RWPE2 (cell line): ENCODE results near the gene QSOX1.

Experiments used
- ATAC-seq: fragments of 200-7000 bp; cut with Tn5 transposase; 3 replicates; pipeline ENCODE4 v1.9.1; 2021; ENCODE audit warnings: low read depth
- DNase-seq: peaks from one replicate; pipeline ENCODE4 v3.0.0-alpha.2; 2020; ENCODE audit warnings: low spot score
- H3K27ac ChIP-seq: fragments of 450-650 bp; 2 replicates; pipeline ENCODE4 v1.5.1; 2017; ENCODE audit warnings: mild to moderate bottlenecking; ENCODE audit not compliant: poor library complexity, severe bottlenecking
- H3K27me3 ChIP-seq: fragments of 250-450 bp; sonication (Bioruptor Pico); 2 replicates; pipeline ENCODE4 v1.5.1; 2021; ENCODE audit warnings: mild to moderate bottlenecking, moderate library complexity; ENCODE audit not compliant: insufficient read depth, poor library complexity, severe bottlenecking
- H3K36me3 ChIP-seq: fragments of 250-450 bp; sonication (Bioruptor Pico); 2 replicates; pipeline ENCODE4 v1.5.1; 2020; ENCODE audit warnings: low read depth, mild to moderate bottlenecking, moderate library complexity
- H3K4me1 ChIP-seq: fragments of 250-450 bp; sonication (Bioruptor Pico); 2 replicates; pipeline ENCODE4 v1.5.1; 2021; ENCODE audit warnings: mild to moderate bottlenecking, moderate library complexity; ENCODE audit not compliant: insufficient read depth, poor library complexity, severe bottlenecking
- H3K4me3 ChIP-seq: fragments of 250-450 bp; sonication (Bioruptor Pico); 2 replicates; pipeline ENCODE4 v1.5.1; 2021; ENCODE audit warnings: mild to moderate bottlenecking, moderate library complexity; ENCODE audit not compliant: severe bottlenecking
- H3K9me3 ChIP-seq: fragments of 250-450 bp; sonication (Bioruptor Pico); 2 replicates; pipeline ENCODE4 v1.5.1; 2021; ENCODE audit warnings: mild to moderate bottlenecking, moderate library complexity; ENCODE audit not compliant: severe bottlenecking
- CTCF ChIP-seq: fragments of 450-650 bp; IDR thresholded peaks from one replicate; pipeline ENCODE4 v1.5.1; 2017; ENCODE audit warnings: mild to moderate bottlenecking, moderate library complexity; ENCODE audit not compliant: poor library complexity, severe bottlenecking

Gene QSOX1

GRCh38 chr1:180154325-180155181 is at the start of gene QSOX1:
Gene QSOX1 (plus strand): TSS chr1:180154869. CDS start chr1:180154908, 39 bp downstream.
- DNase-seq: peak; percentile 89
- Histone ChIP-seq H3K27ac (peak within 1 kb of the TSS; percentile 85), H3K4me1 (peaks cover 39% of the 10 kb centered on the region), H3K36me3 (peaks cover 6% of the 10 kb centered on the region; the same call in 1 of the 2 replicates), H3K9me3 (no peaks in the 10 kb centered on the region), H3K27me3 (no peaks in the 10 kb centered on the region), H3K4me3 (peak within 1 kb of the TSS; percentile 63)
- peak; percentile 70 for ATAC-seq
- TF ChIP-seq CTCF: no peak

GRCh38 chr1:180112091-180112490 is 42.6 kb upstream of the QSOX1 start:
- no peak for TF ChIP-seq CTCF
- DNase-seq: no peak
- peaks cover 35% of the 10 kb centered on the region for H3K36me3 ChIP-seq
- no peak for ATAC-seq
- H3K4me3 ChIP-seq: no peak overlapping the region
- H3K27me3 ChIP-seq: no peaks in the 10 kb centered on the region
- H3K4me1 ChIP-seq: peaks cover 8% of the 10 kb centered on the region
- H3K27ac ChIP-seq: no peak overlapping the region
- no peaks in the 10 kb centered on the region for H3K9me3 ChIP-seq

- no peak overlapping the region for H3K4me3 ChIP-seq
- ATAC-seq: no peak
- DNase-seq: no peak
- no peaks in the 10 kb centered on the region for H3K9me3 ChIP-seq
- no peak for TF ChIP-seq CTCF
- H3K36me3 ChIP-seq: peaks cover 29% of the 10 kb centered on the region
- no peak overlapping the region for H3K27ac ChIP-seq
- H3K4me1 ChIP-seq: peaks cover 17% of the 10 kb centered on the region
- H3K27me3 ChIP-seq: no peaks in the 10 kb centered on the region
Measured at GRCh38 chr1:180112984-180113647, 41.6 kb upstream of the QSOX1 start.

- Histone ChIP-seq H3K4me3 (no peak overlapping the region), H3K27ac (peak overlapping the region; percentile 37), H3K27me3 (no peaks in the 10 kb centered on the region), H3K9me3 (no peaks in the 10 kb centered on the region), H3K4me1 (peaks cover 20% of the 10 kb centered on the region), H3K36me3 (peaks cover 29% of the 10 kb centered on the region)
- no peak for ATAC-seq
- DNase-seq: no peak
- TF ChIP-seq CTCF: no peak
Measured at GRCh38 chr1:180114396-180114945, 40.2 kb upstream of the QSOX1 start.
